Subcutaneous adipose tissue (tissue), 4 donors: ENCODE measurements around the gene APOL3. TPM values are rescaled to one million over a fixed set of nuclear protein-coding genes. Genes with fewer than 3 reads are reported as not detected.

Experiments used
- CTCF ChIP-seq: fragments of 450-650 bp; IDR thresholded peaks from one replicate; pipeline ENCODE4 v1.5.1; 2016; ENCODE audit warnings: low read depth, mild to moderate bottlenecking, control low read depth, antibody characterized with exemption, moderate library complexity
- total RNA-seq, 4 donors: library from RNA; depleted of rRNA; stranded (reverse); fragments of >200 nt; gene quantifications; one replicate each; pipeline ENCODE4 v1.1.0, GENCODE V29; 2016

The APOL3 gene
- total RNA-seq, 4 donors from 2014 or later = 99.3 to 166 (median 121) TPM

- no peak for TF ChIP-seq CTCF
Observed at GRCh38 chr22:36149441-36149840, 11.1 kb downstream of the APOL3 start.

- TF ChIP-seq CTCF = no peak
Observed at GRCh38 chr22:36148411-36148810, 12.1 kb downstream of the APOL3 start.

GRCh38 chr22:36147196-36147791 is 13.3 kb downstream of the APOL3 start:
- TF ChIP-seq CTCF = no peak

- TF ChIP-seq CTCF = no peak
Observed at GRCh38 chr22:36145881-36146280, 14.7 kb downstream of the APOL3 start.

- no peak for TF ChIP-seq CTCF
Observed at GRCh38 chr22:36144886-36145541, 15.5 kb downstream of the APOL3 start.

GRCh38 chr22:36143956-36144355 is 16.6 kb downstream of the APOL3 start:
- no peak for TF ChIP-seq CTCF

- TF ChIP-seq CTCF = no peak
Observed at GRCh38 chr22:36143066-36143815, 17.3 kb downstream of the APOL3 start.
